Measurements from ENCODE around the gene ROM1.

DNA sequence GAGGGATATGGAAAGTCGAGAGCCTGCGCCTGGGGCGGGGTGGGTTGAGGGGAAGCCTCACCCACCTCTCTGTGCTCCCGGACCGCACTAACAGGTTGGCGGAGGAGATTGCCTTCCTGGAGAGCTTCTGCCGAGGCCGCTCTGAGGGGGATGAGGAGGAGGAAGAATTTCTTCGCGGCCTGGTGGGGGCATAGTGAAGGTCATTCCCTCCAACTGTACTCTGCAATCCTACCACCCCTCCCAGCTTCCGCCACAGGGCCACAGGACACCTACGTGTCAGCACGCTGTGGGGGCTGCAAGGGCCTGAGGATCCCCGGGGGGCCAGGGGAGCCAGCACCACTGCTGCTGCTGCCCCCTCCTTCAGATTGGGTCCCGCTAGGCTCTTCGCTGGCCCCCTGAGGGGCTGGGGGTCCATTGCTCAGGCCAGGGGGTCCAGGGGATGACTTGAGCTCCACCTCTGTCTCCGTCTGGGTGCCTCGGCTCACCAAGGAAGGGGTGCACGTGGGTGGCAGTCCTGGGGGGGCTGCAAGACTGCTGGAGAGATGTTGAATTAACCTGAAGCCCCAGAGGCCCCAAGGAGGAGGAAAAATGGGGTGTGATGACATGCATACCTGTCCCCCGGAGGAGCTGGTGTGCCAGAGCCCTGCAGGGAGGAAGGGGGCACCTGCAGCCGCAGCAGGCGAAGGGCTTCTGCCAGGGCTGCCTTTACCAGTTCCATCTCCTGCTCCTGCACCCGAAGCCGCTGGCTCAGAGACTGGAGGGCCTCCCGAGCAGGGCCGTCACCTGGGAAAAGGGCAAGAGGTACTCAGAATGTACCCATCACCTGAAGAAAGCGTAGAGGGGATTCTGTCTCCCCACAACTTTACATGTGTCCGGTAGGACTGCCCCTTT is 2.0 kb upstream of the ROM1 start:
- TF ChIP-seq REST (IDR thresholded peaks at IDR 0.05; ENCODE audit: insufficient replicate concordance, low read depth): no peak
- TF ChIP-seq, protein P1, sequence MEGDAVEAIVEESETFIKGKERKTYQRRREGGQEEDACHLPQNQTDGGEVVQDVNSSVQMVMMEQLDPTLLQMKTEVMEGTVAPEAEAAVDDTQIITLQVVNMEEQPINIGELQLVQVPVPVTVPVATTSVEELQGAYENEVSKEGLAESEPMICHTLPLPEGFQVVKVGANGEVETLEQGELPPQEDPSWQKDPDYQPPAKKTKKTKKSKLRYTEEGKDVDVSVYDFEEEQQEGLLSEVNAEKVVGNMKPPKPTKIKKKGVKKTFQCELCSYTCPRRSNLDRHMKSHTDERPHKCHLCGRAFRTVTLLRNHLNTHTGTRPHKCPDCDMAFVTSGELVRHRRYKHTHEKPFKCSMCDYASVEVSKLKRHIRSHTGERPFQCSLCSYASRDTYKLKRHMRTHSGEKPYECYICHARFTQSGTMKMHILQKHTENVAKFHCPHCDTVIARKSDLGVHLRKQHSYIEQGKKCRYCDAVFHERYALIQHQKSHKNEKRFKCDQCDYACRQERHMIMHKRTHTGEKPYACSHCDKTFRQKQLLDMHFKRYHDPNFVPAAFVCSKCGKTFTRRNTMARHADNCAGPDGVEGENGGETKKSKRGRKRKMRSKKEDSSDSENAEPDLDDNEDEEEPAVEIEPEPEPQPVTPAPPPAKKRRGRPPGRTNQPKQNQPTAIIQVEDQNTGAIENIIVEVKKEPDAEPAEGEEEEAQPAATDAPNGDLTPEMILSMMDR (IDR thresholded peaks at IDR 0.05; ENCODE audit: insufficient read depth, low read length): no peak
- TF ChIP-seq GABPA (IDR thresholded peaks at IDR 0.05; ENCODE audit: low read depth): no peak
- no peak for TF ChIP-seq POLR2AphosphoS5 (IDR thresholded peaks at IDR 0.05; ENCODE audit: low read depth)

Measured in HL-60 (cell line).